Right lobe of liver (tissue), 6 donors: ENCODE measurements around the gene PMS1. TPM values are rescaled to one million over a fixed set of nuclear protein-coding genes. Genes with fewer than 3 reads are reported as not detected.

Experiments used
- ATAC-seq, 4 donors: fragments of 200-7000 bp; cut with Tn5 transposase; one replicate each; pipeline ENCODE4 v1.9.1; 2020; ENCODE audit warnings: mild to moderate bottlenecking in 4 of 4, moderate library complexity in 4 of 4
- DNase-seq, 3 donors: peaks; one replicate each; pipeline ENCODE4 v3.0.0-alpha.2; 2020
- H3K27ac ChIP-seq, 3 donors: fragments of 200-600 bp; one replicate each; pipeline ENCODE4 v1.8.0; 2022
- H3K27me3 ChIP-seq, 2 donors: fragments of 200-600 bp; one replicate each; pipeline ENCODE4 v1.8.0; 2022
- H3K36me3 ChIP-seq, 4 donors: fragments of 200-600 bp; sonication (generic) in 1 of 4; one replicate each; pipeline versions ENCODE4 v1.5.1 to v1.8.0; 2017 to 2022; ENCODE audit warnings: control low read depth in 1 of 4
- H3K4me1 ChIP-seq, 4 donors: fragments of 200-600 bp; sonication (generic) in 1 of 4; one replicate each; pipeline versions ENCODE4 v1.5.1 to v1.8.0; 2017 to 2022; ENCODE audit warnings: control low read depth in 1 of 4
- H3K4me3 ChIP-seq, 3 donors: fragments of 200-600 bp; one replicate each; pipeline ENCODE4 v1.8.0; 2022
- H3K9me3 ChIP-seq, 4 donors: fragments of 200-600 bp; sonication (generic) in 1 of 4; one replicate each; pipeline versions ENCODE4 v1.5.1 to v1.8.0; 2017 to 2022; ENCODE audit warnings: control low read depth in 1 of 4
- POLR2A ChIP-seq: fragments of 450-650 bp; IDR thresholded peaks from one replicate; pipeline ENCODE4 v1.6.1; 2017; ENCODE audit warnings: antibody characterized with exemption, mild to moderate bottlenecking
- WGBS: methylation state at CpG from one replicate; pipeline ENCODE4 v1.1.6; 2018; ENCODE audit warnings: low coverage, low lambda C conversion rate; ENCODE audit not compliant: insufficient coverage; ENCODE audit errors: missing lambda C conversion rate; 5-methylcytosine and 5-hydroxymethylcytosine counted together
- intact Hi-C, 2 donors: fragments of 100-400 bp; cut with DNase I; formaldehyde crosslinking; loops; one replicate each; pipeline versions ENCODE4 v1.11.2 to v1.14.1; 2022
- total RNA-seq, 6 experiments: library from RNA; depleted of rRNA in 2 of 6; stranded (reverse); fragments of >200 nt in 2 of 6; fragmentation: NEBNext Ultra II Directional in 3 of 6; extraction: Animal tissue kit (Norgen Biotek cat#: 25700) in 3 of 6; gene quantifications; one replicate each; pipeline versions ENCODE4 v1.1.0 to v1.2.4, GENCODE V29; 2016 to 2023
- TF ChIP-seq, protein P1 (sequence below), 4 donors: fragments of 200-600 bp in 3 of 4; fragments of 450-650 bp in 1 of 4; IDR thresholded peaks; one replicate each; pipeline versions ENCODE4 v1.5.1 to v1.8.0; 2016 to 2022; ENCODE audit warnings: antibody characterized with exemption in 4 of 4, mild to moderate bottlenecking in 2 of 4
- donor health status: DM: no; HTN: yes; CAD: no.
- donor health status: DM: no; HTN: no; CAD: no.
- donor health status: DM: no; HTN: no; CAD: no.
- donor health status: DM: no; HTN: yes; CAD: no.
- donor health status: DM: no; HTN: yes; CAD: no.

PMS1 gene
- total RNA-seq, 6 experiments from 2014 or later: 8.1 to 9.5 (median 8.4) TPM

DNA sequence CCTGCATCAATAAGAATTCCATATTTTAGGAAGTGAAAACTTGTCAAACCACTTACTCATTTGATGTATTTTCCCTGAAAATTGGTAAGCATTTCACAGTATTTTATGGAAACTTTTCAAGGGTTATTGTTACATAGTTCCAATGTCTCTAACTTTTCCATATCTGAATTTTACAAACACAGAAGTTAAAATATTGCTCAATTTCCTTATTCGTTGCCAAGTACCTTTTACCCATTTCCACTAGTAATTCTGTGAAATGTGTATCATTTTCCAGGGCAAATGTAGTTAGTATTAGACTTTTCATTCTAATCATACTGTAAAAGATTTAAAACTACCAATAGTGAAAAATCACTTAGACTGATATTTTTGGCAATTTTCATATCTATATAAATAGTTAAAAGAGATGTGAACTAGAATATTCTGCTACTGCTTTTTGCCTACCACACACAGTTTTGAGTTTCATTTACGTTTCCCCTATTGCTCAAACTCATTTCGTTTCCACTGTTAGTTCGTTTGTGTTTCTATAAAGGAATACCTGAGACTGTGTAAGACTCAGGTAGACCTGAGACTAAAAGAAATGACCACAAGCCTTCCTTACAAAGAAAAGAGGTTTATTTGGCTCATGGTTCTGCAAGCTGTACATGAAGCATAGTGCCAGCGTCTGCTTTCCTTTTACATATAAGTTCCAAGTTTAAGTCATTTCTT, 86.3 kb downstream of the PMS1 start:
- H3K27ac ChIP-seq: peak overlapping the region in 2 of 3 donors; percentile 34 to 65
- TF ChIP-seq, protein P1, sequence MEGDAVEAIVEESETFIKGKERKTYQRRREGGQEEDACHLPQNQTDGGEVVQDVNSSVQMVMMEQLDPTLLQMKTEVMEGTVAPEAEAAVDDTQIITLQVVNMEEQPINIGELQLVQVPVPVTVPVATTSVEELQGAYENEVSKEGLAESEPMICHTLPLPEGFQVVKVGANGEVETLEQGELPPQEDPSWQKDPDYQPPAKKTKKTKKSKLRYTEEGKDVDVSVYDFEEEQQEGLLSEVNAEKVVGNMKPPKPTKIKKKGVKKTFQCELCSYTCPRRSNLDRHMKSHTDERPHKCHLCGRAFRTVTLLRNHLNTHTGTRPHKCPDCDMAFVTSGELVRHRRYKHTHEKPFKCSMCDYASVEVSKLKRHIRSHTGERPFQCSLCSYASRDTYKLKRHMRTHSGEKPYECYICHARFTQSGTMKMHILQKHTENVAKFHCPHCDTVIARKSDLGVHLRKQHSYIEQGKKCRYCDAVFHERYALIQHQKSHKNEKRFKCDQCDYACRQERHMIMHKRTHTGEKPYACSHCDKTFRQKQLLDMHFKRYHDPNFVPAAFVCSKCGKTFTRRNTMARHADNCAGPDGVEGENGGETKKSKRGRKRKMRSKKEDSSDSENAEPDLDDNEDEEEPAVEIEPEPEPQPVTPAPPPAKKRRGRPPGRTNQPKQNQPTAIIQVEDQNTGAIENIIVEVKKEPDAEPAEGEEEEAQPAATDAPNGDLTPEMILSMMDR (IDR thresholded peaks at IDR 0.05): no peak
- TF ChIP-seq POLR2A: no peak
- intact Hi-C loops: no loop called here

DNA sequence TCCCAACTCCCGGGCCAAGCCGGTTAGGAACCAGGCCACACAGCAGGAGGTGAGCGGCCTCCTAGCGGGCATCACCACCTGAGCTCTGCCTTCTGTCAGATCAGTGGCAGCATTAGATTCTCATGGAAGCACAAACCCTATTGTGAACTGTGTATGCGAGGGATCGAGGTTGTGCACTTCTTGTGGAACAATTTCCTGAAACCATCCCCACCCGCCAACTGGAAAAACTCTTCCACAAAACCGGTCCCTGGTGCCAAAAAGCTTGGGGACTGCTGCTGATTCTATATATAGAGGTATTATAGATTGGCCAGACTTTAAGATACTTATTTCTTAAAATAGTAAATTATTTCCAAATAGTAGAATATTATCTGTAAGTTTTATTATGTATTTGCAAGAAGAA, 89.4 kb downstream of the PMS1 start:
- TF ChIP-seq, protein P1 (IDR thresholded peaks at IDR 0.05): no peak
- no peak for TF ChIP-seq POLR2A
- Histone ChIP-seq H3K4me1 (peaks cover 0 to 5% (median 1%) of the 10 kb centered on the region in 4 donors), H3K36me3 (peaks cover 0 to 5% (median 0%) of the 10 kb centered on the region in 4 donors), H3K27me3 (no peaks in the 10 kb centered on the region), H3K4me3 (no peak overlapping the region), H3K27ac (no peak overlapping the region), H3K9me3 (no peaks in the 10 kb centered on the region)
- ATAC-seq (no peak), DNase-seq (no peak)
- intact Hi-C loops: no loop called here
- WGBS: 95% methylated on average over 8 of the region's 8 CpGs

More for the DNA sequence above, 86.3 kb downstream of the PMS1 start:
- DNase-seq (no peak), ATAC-seq (peak; percentile 66 to 76 (median 72))
- WGBS: 32% methylated on average over 5 of the region's 5 CpGs
- Histone ChIP-seq H3K27me3 (no peaks in the 10 kb centered on the region), H3K4me1 (peaks cover 0 to 5% (median 1%) of the 10 kb centered on the region in 4 donors), H3K36me3 (peaks cover 0 to 5% (median 0%) of the 10 kb centered on the region in 4 donors), H3K4me3 (peak overlapping the region in 1 of 3 donors; percentile 20), H3K9me3 (no peaks in the 10 kb centered on the region)

DNA sequence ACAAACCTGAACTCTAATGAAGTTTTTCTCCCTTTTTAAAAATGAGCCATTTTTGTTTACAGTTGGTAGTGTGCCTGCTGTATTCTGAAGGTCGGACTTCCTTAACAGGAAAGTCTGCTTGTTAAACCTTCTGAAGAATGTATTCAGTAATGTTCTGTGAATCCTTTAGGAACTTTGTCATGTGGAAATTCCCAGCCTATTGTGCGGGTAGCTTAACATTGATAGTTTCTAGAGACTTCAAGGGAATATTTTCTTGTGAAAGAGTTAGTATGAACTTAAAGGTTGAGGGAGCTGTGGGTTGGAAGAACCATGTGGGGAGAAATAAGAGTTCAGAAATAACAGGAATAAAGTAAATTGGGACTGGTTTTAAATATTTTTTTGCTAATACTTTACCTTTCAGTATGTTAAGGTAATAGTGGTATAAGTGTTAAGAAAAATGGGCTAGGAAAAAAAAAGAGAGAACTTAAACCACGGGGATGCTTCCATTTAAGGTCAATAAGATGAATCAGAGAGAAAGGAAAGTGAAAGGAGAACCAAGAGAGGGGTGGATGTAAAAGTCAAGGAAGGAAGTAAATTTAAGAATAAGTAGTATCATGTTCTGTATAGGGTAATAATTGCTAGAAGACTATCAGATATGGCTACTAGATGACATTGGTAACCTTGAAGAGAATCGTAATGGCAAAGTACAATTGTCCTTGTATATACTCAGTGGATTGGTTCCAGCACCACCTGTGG, 90.5 kb downstream of the PMS1 start:
- DNase-seq (no peak), ATAC-seq (peak in 2 of 4 donors; percentile 42 to 51)
- Histone ChIP-seq H3K27me3 (no peaks in the 10 kb centered on the region), H3K36me3 (peaks cover 0 to 5% (median 0%) of the 10 kb centered on the region in 4 donors), H3K27ac (no peak overlapping the region), H3K4me3 (no peak overlapping the region), H3K9me3 (no peaks in the 10 kb centered on the region), H3K4me1 (peaks cover 0 to 5% (median 1%) of the 10 kb centered on the region in 4 donors)
- intact Hi-C loops: no loop called here
- TF ChIP-seq, protein P1 (IDR thresholded peaks at IDR 0.05): no peak
- TF ChIP-seq POLR2A: no peak
- WGBS: 78% methylated on average over 4 of the region's 4 CpGs

DNA sequence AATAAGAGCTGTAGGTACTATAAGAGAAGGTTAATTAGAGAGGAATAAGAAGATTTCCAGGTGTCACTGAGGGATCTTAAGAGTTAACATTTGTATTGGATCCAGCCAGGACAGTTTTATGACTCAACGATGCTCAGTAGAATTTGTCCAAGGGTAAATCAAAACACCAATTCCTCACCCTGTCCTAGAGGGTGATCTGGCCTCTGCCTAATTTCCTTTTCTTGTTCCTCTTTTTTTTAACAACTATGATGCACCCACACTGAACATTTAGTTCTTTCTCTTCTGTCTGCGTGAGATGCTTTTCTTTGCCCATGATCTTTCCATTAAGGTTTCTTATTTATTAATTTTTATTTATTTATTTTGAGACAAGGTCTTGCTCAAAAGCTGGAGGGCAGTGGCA, 92.0 kb downstream of the PMS1 start:
- Histone ChIP-seq H3K4me1 (no peaks in the 10 kb centered on the region), H3K9me3 (no peaks in the 10 kb centered on the region), H3K36me3 (peaks cover 0 to 5% (median 0%) of the 10 kb centered on the region in 4 donors), H3K4me3 (no peak overlapping the region), H3K27ac (no peak overlapping the region), H3K27me3 (no peaks in the 10 kb centered on the region)
- no peak for DNase-seq
- ATAC-seq: peak in 3 of 4 donors; percentile 38 to 52 (median 47)
- 61% methylated on average over 2 of the region's 2 CpGs for WGBS
- TF ChIP-seq, protein P1 (IDR thresholded peaks at IDR 0.05): no peak
- TF ChIP-seq POLR2A: no peak
- intact Hi-C loops: no loop called here
